ENCODE results near the gene NADSYN1. TPM values are rescaled to one million over a fixed set of nuclear protein-coding genes. Genes with fewer than 3 reads are reported as not detected.
"Not testable (repeated sequence)": the region's sequence is repeated elsewhere in the genome, so short reads cannot be mapped to it uniquely, and the experiment has no call there.

The NADSYN1 gene
- total RNA-seq, 1 experiment from 2014 or later = 35.5 TPM

GRCh38 chr11:71525188-71525937, 72.4 kb downstream of the NADSYN1 start:
- Histone ChIP-seq H3K9me3 (ENCODE audit: low read depth, low read length, poor library complexity, severe bottlenecking) (no peaks in the 10 kb centered on the region), H3K27ac (ENCODE audit: low read depth, low read length, poor library complexity, severe bottlenecking) (no peak overlapping the region), H3K4me3 (ENCODE audit: low read depth, low read length, poor library complexity, severe bottlenecking) (no peak overlapping the region), H3K27me3 (replicated peaks; ENCODE audit: insufficient read depth, low read depth, low read length, poor library complexity) (no peaks in the 10 kb centered on the region), H3K4me1 (ENCODE audit: insufficient read depth, low read length, poor library complexity, severe bottlenecking) (no peaks in the 10 kb centered on the region), H3K36me3 (ENCODE audit: insufficient read depth, low read length, poor library complexity, severe bottlenecking) (no peaks in the 10 kb centered on the region)
- TF ChIP-seq CTCF (conservative IDR thresholded peaks at IDR 0.05; ENCODE audit: low read depth, low read length) (no peak), EZH2 (IDR thresholded peaks at IDR 0.05; ENCODE audit: borderline replicate concordance, low read depth, low read length, poor library complexity, severe bottlenecking) (no peak)
- no peak for DNase-seq (ENCODE audit: low spot score)
- no TSS peak for BruUV-seq (replicated peaks)
- intact Hi-C loops (cut with micrococcal nuclease; ENCODE audit: unreplicated experiment) = no loop called here
- ChIA-PET POLR2A (ENCODE audit: low non-redundant PET) (no interaction called here), CTCF (interaction anchor here (0.6 kb wide), 1 partner anchor 73 kb away, joined by 4 read pairs; the partner anchor contains the start of gene NADSYN1)

- Histone ChIP-seq H3K4me1 (ENCODE audit: insufficient read depth, low read length, poor library complexity, severe bottlenecking) (no peaks in the 10 kb centered on the region), H3K27me3 (replicated peaks; ENCODE audit: insufficient read depth, low read depth, low read length, poor library complexity) (no peaks in the 10 kb centered on the region), H3K9me3 (ENCODE audit: low read depth, low read length, poor library complexity, severe bottlenecking) (no peaks in the 10 kb centered on the region), H3K27ac (ENCODE audit: low read depth, low read length, poor library complexity, severe bottlenecking) (no peak overlapping the region), H3K36me3 (ENCODE audit: insufficient read depth, low read length, poor library complexity, severe bottlenecking) (no peaks in the 10 kb centered on the region), H3K4me3 (ENCODE audit: low read depth, low read length, poor library complexity, severe bottlenecking) (no peak overlapping the region)
- ChIA-PET POLR2A (ENCODE audit: low non-redundant PET) (no interaction called here), CTCF (no interaction called here)
- intact Hi-C loops (cut with micrococcal nuclease; ENCODE audit: unreplicated experiment) = no loop called here
- DNase-seq (ENCODE audit: low spot score) = no peak
- TF ChIP-seq EZH2 (IDR thresholded peaks at IDR 0.05; ENCODE audit: borderline replicate concordance, low read depth, low read length, poor library complexity, severe bottlenecking) = no peak
- no peak for TF ChIP-seq CTCF (conservative IDR thresholded peaks at IDR 0.05; ENCODE audit: low read depth, low read length)
- no TSS peak for BruUV-seq (replicated peaks)
Observed at GRCh38 chr11:71525938-71526495, 73.0 kb downstream of the NADSYN1 start.

- H3K27ac ChIP-seq (ENCODE audit: low read depth, low read length, poor library complexity, severe bottlenecking); POLR2A ChIA-PET (ENCODE audit: low non-redundant PET); CTCF ChIA-PET; H3K27me3 ChIP-seq (replicated peaks; ENCODE audit: insufficient read depth, low read depth, low read length, poor library complexity); H3K9me3 ChIP-seq (ENCODE audit: low read depth, low read length, poor library complexity, severe bottlenecking); BruUV-seq (replicated peaks); DNase-seq (ENCODE audit: low spot score); intact Hi-C loops (cut with micrococcal nuclease; ENCODE audit: unreplicated experiment); H3K4me3 ChIP-seq (ENCODE audit: low read depth, low read length, poor library complexity, severe bottlenecking); H3K4me1 ChIP-seq (ENCODE audit: insufficient read depth, low read length, poor library complexity, severe bottlenecking); H3K36me3 ChIP-seq (ENCODE audit: insufficient read depth, low read length, poor library complexity, severe bottlenecking): not testable (repeated sequence)
Observed at GRCh38 chr11:71526796-71527575, 74.0 kb downstream of the NADSYN1 start, which contains the start of gene KRTAP5-7. TSS of gene KRTAP5-7 (plus strand) at chr11:71527267. CDS start at chr11:71527301, 34 bp downstream.
